GM18873 (cell line): ENCODE results near the gene STAT5A.
"Not testable (repeated sequence)": the region's sequence is repeated elsewhere in the genome, so short reads cannot be mapped to it uniquely, and the experiment has no call there.

ENCODE experiments used
- ATAC-seq: cut with Tn5 transposase; IDR thresholded peaks from one replicate; pipeline ENCODE4 v1.9.1; 2021; ENCODE audit warnings: mild to moderate bottlenecking, moderate library complexity, moderate number of reproducible peaks; ENCODE audit not compliant: unreplicated experiment, low FRiP score

Gene STAT5A

GRCh38 chr17:42358434-42358833 lies 70.1 kb downstream of the STAT5A start:
- no peak for ATAC-seq

- ATAC-seq: no peak
Observed at GRCh38 chr17:42359133-42359532, 70.8 kb downstream of the STAT5A start.

- ATAC-seq: not testable (repeated sequence)
Observed at GRCh38 chr17:42360388-42360787, 72.1 kb downstream of the STAT5A start.
